ENCODE measurements around the gene RBM24. TPM values are rescaled to one million over a fixed set of nuclear protein-coding genes. Genes with fewer than 3 reads are reported as not detected.

The RBM24 gene
- polyA plus RNA-seq, 3 donors: not detected

DNA sequence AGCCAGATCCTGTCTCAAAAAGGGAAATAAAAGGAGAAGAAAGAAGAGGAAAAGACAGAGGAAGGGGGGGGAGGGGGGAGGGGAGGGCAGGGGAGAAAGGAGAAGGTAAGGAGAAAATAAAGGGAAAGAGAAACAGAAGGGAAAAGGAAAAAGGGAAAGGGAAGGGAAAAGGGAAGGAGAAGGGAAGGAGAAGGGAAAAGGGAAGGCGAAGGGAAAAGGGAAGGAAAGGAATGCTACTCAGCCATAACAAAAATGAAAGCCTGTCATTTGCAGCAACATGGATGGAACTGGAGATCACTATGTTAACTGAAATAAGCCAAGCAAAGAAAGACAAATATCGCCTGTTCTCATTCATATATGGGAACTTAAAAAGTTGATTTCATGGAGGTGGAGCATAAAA is 22.3 kb downstream of the RBM24 start:
- Histone ChIP-seq H3K4me3 (replicated peaks in 1 of 3; ENCODE audit: low read depth in 2 of 3, low read length in 3 of 3) (no peak overlapping the region), H3K9me3 (replicated peaks in 1 of 2; ENCODE audit: control insufficient read depth in 1 of 2, insufficient read depth in 1 of 2, low read length in 2 of 2) (no peaks in the 10 kb centered on the region), H2AFZ (ENCODE audit: insufficient read depth, low read depth, low read length, poor library complexity, severe bottlenecking) (no peak overlapping the region), H3K9ac (ENCODE audit: insufficient read depth, low read length, poor library complexity, severe bottlenecking) (no peak overlapping the region), H3K4me2 (replicated peaks; ENCODE audit: extremely low read depth, low read length, poor library complexity, severe bottlenecking) (no peak overlapping the region), H3K27me3 (ENCODE audit: control insufficient read depth in 2 of 2, insufficient read depth in 2 of 2, low read length in 2 of 2) (no peaks in the 10 kb centered on the region), H3K27ac (ENCODE audit: low read depth in 1 of 2, low read length in 2 of 2) (no peak overlapping the region), H3K36me3 (replicated peaks in 1 of 2; ENCODE audit: control insufficient read depth in 1 of 2, insufficient read depth in 2 of 2, low read length in 2 of 2) (no peaks in the 10 kb centered on the region), H3K79me2 (ENCODE audit: insufficient read depth, low read length) (no peaks in the 10 kb centered on the region), H4K20me1 (ENCODE audit: insufficient read depth, low read length) (no peaks in the 10 kb centered on the region), H3K4me1 (ENCODE audit: control insufficient read depth in 1 of 2, insufficient read depth in 2 of 2, low read length in 2 of 2) (no peaks in the 10 kb centered on the region)
- TF ChIP-seq CTCF (IDR thresholded peaks at IDR 0.05): no peak
- no peak for DNase-seq
- peaks cover 0 to 13% (median 2%) of the 10 kb centered on the region in 7 donors for H3K9me3 Mint-ChIP-seq
- H3K27ac Mint-ChIP-seq: no peak overlapping the region
- H3K27me3 Mint-ChIP-seq (ENCODE audit: low read depth in 3 of 3): peaks cover 0 to 4% (median 4%) of the 10 kb centered on the region in 3 donors
- no peaks in the 10 kb centered on the region for H3K36me3 Mint-ChIP-seq
- H3K4me3 Mint-ChIP-seq: no peak overlapping the region
- intact Hi-C loops (cut with micrococcal nuclease): no loop called here
- WGBS (ENCODE audit: insufficient coverage): 100% methylated on average over 2 of the region's 2 CpGs
- H3K4me1 Mint-ChIP-seq: no peaks in the 10 kb centered on the region

DNA sequence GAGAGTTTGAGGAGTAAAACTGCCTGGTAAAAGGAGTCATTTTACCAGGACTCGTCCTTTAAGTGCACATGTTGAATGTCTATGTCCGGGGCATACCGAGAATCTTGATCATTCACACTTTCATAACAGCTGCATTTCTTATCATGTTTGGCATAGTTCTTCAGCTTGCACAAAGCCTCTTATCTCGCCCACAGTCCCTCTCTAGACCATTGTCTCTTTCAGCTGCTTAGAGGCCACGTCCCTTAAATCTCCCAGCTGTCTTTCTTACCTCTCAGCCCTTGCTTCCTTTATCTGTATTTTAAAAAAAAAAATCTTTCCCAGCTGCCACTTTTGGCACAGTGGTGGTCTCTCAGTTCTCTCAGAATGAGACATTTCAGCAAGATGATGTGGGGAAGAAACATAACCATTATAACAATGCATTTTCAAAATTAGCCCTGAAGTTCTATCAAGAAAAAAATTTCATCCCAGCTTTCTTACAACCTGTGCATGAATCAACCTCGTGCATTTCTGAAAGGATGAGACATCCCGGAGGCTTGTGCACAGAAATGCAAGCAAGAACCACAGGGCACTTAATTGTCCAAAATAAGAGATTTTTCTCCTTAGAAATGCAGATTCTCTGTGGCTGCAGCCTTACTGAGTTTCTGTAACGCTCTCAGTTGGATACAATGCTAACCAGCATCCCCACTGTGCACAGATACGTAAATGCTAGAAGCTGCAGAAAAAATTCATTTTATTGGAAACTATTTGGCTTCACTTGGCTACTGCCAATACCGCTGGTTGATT is 24.2 kb downstream of the RBM24 start:
- Histone ChIP-seq H3K9me3 (replicated peaks in 1 of 2; ENCODE audit: control insufficient read depth in 1 of 2, insufficient read depth in 1 of 2, low read length in 2 of 2) (no peaks in the 10 kb centered on the region), H3K36me3 (replicated peaks in 1 of 2; ENCODE audit: control insufficient read depth in 1 of 2, insufficient read depth in 2 of 2, low read length in 2 of 2) (no peaks in the 10 kb centered on the region), H3K4me2 (replicated peaks; ENCODE audit: extremely low read depth, low read length, poor library complexity, severe bottlenecking) (no peak overlapping the region), H4K20me1 (ENCODE audit: insufficient read depth, low read length) (no peaks in the 10 kb centered on the region), H3K27me3 (ENCODE audit: control insufficient read depth in 2 of 2, insufficient read depth in 2 of 2, low read length in 2 of 2) (no peaks in the 10 kb centered on the region), H3K27ac (ENCODE audit: low read depth in 1 of 2, low read length in 2 of 2) (no peak overlapping the region), H2AFZ (ENCODE audit: insufficient read depth, low read depth, low read length, poor library complexity, severe bottlenecking) (no peak overlapping the region), H3K9ac (ENCODE audit: insufficient read depth, low read length, poor library complexity, severe bottlenecking) (no peak overlapping the region), H3K4me1 (ENCODE audit: control insufficient read depth in 1 of 2, insufficient read depth in 2 of 2, low read length in 2 of 2) (no peaks in the 10 kb centered on the region), H3K79me2 (ENCODE audit: insufficient read depth, low read length) (no peaks in the 10 kb centered on the region), H3K4me3 (replicated peaks in 1 of 3; ENCODE audit: low read depth in 2 of 3, low read length in 3 of 3) (no peak overlapping the region)
- intact Hi-C loops (cut with micrococcal nuclease): no loop called here
- Mint-ChIP-seq H3K4me1 (no peaks in the 10 kb centered on the region), H3K9me3 (peaks cover 0 to 12% (median 2%) of the 10 kb centered on the region in 7 donors), H3K27me3 (ENCODE audit: low read depth in 3 of 3) (peaks cover 2 to 5% (median 3%) of the 10 kb centered on the region in 3 donors), H3K27ac (no peak overlapping the region), H3K36me3 (no peaks in the 10 kb centered on the region), H3K4me3 (no peak overlapping the region)
- 52% methylated on average over 6 of the region's 10 CpGs for WGBS (ENCODE audit: insufficient coverage)
- no peak for TF ChIP-seq CTCF (IDR thresholded peaks at IDR 0.05)
- no peak for DNase-seq

Data from CD14-positive monocyte (primary cell).